Smooth muscle cell (in vitro differentiated cells): ENCODE results near the gene EML6. TPM values are rescaled to one million over a fixed set of nuclear protein-coding genes. Genes with fewer than 3 reads are reported as not detected.

Experiments used
- DNase-seq: peaks from one replicate; lab custom pipeline; 2025; ENCODE audit not compliant: unreplicated experiment; lab: John Stamatoyannopoulos, UW
- H2AFZ ChIP-seq: fragments of 200-600 bp; sonication (generic); 2 replicates; pipeline ENCODE4 v1.6.0; 2016; ENCODE audit warnings: antibody characterized with exemption, low read depth, mild to moderate bottlenecking
- H3F3A ChIP-seq: fragments of 200-600 bp; sonication (generic); 2 replicates; pipeline ENCODE4 v1.6.0; 2017; ENCODE audit warnings: antibody characterized with exemption, low read depth
- H3K27ac ChIP-seq: fragments of 200-600 bp; sonication (generic); 2 replicates; pipeline ENCODE4 v1.5.1; 2016; ENCODE audit warnings: low read depth, mild to moderate bottlenecking
- H3K27me3 ChIP-seq: fragments of 200-600 bp; sonication (generic); 2 replicates; pipeline ENCODE4 v1.6.1; 2016; ENCODE audit warnings: low read depth, mild to moderate bottlenecking
- H3K36me3 ChIP-seq: fragments of 200-600 bp; sonication (generic); 2 replicates; pipeline ENCODE4 v1.5.1; 2016; ENCODE audit warnings: low read depth
- H3K4me1 ChIP-seq: fragments of 200-600 bp; sonication (generic); 2 replicates; pipeline ENCODE4 v1.5.1; 2016; ENCODE audit warnings: low read depth
- H3K4me2 ChIP-seq: fragments of 200-600 bp; sonication (generic); 2 replicates; pipeline ENCODE4 v1.6.0; 2016; ENCODE audit warnings: mild to moderate bottlenecking
- H3K4me3 ChIP-seq: fragments of 200-600 bp; sonication (generic); 2 replicates; pipeline ENCODE4 v1.5.1; 2016; ENCODE audit warnings: mild to moderate bottlenecking
- H3K79me2 ChIP-seq: fragments of 200-600 bp; sonication (generic); 2 replicates; pipeline ENCODE4 v1.6.0; 2016; ENCODE audit warnings: low read depth, mild to moderate bottlenecking
- H3K9ac ChIP-seq: fragments of 200-600 bp; sonication (generic); 2 replicates; pipeline ENCODE4 v1.6.0; 2016; ENCODE audit warnings: low read depth
- H3K9me3 ChIP-seq: fragments of 200-600 bp; sonication (generic); replicated peaks from 2 replicates; pipeline ENCODE4 v1.5.1; 2016; ENCODE audit warnings: low read depth
- H4K20me1 ChIP-seq: fragments of 200-600 bp; sonication (generic); 2 replicates; pipeline ENCODE4 v1.6.0; 2016; ENCODE audit warnings: low read depth
- WGBS: methylation state at CpG from one replicate; pipeline ENCODE4 v1.1.7; 2016; ENCODE audit warnings: low lambda C conversion rate; 5-methylcytosine and 5-hydroxymethylcytosine counted together
- polyA plus RNA-seq: library from polyadenylated mRNA; unstranded; fragments of >200 nt; fragmentation: Nextera tagmentation; extraction: Ambion mirVana; gene quantifications from 2 replicates; pipeline ENCODE4 v1.2.1, GENCODE V29; 2016
- total RNA-seq: library from RNA; depleted of rRNA; stranded (reverse); fragments of >200 nt; gene quantifications from 2 replicates; pipeline ENCODE4 v1.2.3, GENCODE V29; 2014
- TF ChIP-seq, protein P1 (sequence below): fragments of 200-600 bp; sonication (generic); IDR thresholded peaks from 2 replicates; pipeline ENCODE4 v1.5.1; 2017; ENCODE audit warnings: borderline replicate concordance, mild to moderate bottlenecking, antibody characterized with exemption; ENCODE audit not compliant: insufficient read depth, poor library complexity, severe bottlenecking

EML6 gene
- total and polyA plus RNA-seq, 2 experiments from 2014 or later: 0.49 to 0.54 TPM

DNA sequence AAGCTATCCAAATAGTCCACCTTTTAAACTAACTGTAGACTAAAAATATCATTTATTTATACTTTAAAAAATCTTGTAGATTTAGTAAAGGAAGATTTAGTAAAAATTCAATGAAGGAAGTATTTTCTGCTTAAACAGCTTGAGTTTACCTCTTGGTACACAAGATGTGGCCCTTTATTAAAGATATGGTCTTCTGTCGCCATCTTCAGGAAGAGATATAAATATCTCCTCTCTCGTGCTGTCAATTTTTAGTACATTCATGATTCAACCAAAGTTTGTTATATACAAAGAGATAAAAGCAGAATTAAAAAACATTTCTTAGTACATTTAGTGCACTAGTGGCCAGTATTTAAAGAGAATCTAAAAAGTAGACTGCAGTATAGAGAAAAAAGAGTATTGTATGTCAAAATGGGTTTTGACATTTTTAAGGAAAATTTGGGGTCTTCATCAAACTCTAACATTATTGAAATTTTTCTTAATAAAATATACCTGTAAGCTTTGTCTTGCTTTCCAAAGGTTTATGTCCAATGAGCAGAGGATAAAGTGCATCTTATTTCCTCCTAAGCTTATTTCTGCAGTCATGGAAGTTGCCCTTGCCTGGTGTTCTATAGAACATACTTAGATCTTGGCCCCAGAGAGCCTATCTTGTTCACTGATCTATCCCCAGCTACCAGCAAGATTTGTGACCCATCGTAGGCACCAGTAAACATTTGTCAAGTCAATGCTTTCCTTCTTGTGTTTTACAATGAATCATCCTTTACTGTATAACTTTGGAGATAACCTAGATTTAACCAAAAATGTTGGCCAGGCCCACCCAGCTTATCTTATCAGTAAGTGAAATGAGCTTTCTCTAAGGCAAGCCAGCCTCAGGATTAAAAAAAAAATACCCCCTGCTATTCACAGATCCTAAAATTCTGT lies 18.5 kb upstream of the EML6 start:
- DNase-seq: no peak
- H4K20me1 ChIP-seq: no peaks in the 10 kb centered on the region
- H3K36me3 ChIP-seq: no peaks in the 10 kb centered on the region
- H3K27ac ChIP-seq: no peak overlapping the region
- H3K4me3 ChIP-seq: no peak overlapping the region
- no peaks in the 10 kb centered on the region for H3K79me2 ChIP-seq
- no peaks in the 10 kb centered on the region for H3K27me3 ChIP-seq
- no peaks in the 10 kb centered on the region for H3K9me3 ChIP-seq
- H3K4me2 ChIP-seq: peak overlapping the region; percentile 2
- WGBS: 8% methylated on average over 3 of the region's 3 CpGs
- H3F3A ChIP-seq: peaks cover 8% of the 10 kb centered on the region
- H3K9ac ChIP-seq: no peak overlapping the region
- no peak overlapping the region for H2AFZ ChIP-seq
- TF ChIP-seq, protein P1, sequence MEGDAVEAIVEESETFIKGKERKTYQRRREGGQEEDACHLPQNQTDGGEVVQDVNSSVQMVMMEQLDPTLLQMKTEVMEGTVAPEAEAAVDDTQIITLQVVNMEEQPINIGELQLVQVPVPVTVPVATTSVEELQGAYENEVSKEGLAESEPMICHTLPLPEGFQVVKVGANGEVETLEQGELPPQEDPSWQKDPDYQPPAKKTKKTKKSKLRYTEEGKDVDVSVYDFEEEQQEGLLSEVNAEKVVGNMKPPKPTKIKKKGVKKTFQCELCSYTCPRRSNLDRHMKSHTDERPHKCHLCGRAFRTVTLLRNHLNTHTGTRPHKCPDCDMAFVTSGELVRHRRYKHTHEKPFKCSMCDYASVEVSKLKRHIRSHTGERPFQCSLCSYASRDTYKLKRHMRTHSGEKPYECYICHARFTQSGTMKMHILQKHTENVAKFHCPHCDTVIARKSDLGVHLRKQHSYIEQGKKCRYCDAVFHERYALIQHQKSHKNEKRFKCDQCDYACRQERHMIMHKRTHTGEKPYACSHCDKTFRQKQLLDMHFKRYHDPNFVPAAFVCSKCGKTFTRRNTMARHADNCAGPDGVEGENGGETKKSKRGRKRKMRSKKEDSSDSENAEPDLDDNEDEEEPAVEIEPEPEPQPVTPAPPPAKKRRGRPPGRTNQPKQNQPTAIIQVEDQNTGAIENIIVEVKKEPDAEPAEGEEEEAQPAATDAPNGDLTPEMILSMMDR: peak; percentile 63
- H3K4me1 ChIP-seq: no peaks in the 10 kb centered on the region

DNA sequence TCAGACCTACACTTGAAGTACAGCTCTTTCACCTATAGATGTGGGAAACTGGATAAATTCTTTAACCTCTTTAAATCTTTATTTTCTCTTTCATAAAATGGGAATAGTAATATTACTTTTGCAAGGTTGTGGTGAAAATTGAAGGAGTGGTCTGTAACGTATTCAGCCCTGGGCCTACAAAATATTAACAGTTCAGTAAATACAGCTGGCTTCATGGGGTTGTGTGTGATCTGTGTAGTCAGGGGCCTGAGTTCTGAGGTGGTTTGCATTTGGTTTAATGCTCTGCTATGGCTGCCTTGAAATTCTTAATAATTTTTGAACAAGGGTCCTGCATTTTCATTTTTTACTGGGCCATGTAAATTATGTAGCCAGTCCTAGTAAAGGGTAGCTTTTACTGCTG lies 16.8 kb upstream of the EML6 start:
- no peaks in the 10 kb centered on the region for H3K79me2 ChIP-seq
- H3K27ac ChIP-seq: no peak overlapping the region
- no peak overlapping the region for H3K4me3 ChIP-seq
- TF ChIP-seq, protein P1: no peak
- WGBS: 92% methylated on average over 1 of the region's 1 CpG
- no peak overlapping the region for H3K9ac ChIP-seq
- H3K36me3 ChIP-seq: no peaks in the 10 kb centered on the region
- H3K9me3 ChIP-seq: no peaks in the 10 kb centered on the region
- H3K4me2 ChIP-seq: no peak overlapping the region
- no peak for DNase-seq
- H3F3A ChIP-seq: peaks cover 8% of the 10 kb centered on the region
- H2AFZ ChIP-seq: no peak overlapping the region
- H3K27me3 ChIP-seq: no peaks in the 10 kb centered on the region
- no peaks in the 10 kb centered on the region for H3K4me1 ChIP-seq
- no peaks in the 10 kb centered on the region for H4K20me1 ChIP-seq

DNA sequence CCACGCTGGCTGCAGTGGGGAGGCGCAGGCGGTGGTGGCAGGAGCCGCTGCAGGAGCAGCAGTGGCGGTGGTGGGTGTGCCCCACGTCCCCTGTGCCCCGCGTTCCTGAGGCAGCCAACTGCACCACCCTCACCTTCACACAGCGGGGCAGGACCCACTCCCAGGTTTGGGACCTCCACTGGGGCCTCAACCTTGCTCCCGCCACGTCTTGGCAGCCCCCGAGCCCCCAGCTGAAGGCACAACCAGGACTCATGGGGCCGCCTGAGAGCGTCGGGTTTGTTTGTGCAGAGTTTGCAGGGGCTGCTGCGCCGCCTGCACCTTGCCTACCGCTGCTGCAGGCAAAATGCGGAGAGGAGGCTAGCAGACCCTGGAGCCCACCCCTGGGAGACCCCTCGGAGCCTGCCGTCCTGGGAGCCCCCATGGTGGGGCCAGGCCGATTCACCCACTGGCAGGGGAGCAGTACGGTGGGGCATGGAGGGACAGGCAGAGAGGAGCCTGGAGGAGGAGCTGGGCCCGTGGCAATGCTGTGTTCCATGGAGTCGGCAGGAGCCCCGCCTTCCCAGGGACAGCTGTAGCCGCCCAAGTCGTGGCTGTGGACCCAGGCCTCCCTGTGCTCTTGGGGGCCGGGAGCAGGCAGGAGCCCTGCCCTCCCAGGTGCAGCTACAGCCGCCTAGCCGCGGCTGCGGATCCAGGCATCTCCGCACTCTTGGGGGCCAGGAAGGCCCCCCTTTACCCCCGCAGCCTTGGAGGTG lies 14.7 kb upstream of the EML6 start:
- Histone ChIP-seq H3K27ac (no peak overlapping the region), H4K20me1 (no peaks in the 10 kb centered on the region), H3K27me3 (no peaks in the 10 kb centered on the region), H3K36me3 (no peaks in the 10 kb centered on the region), H3K4me2 (peak overlapping the region; percentile 88), H3K4me3 (peak overlapping the region; percentile 55), H3K4me1 (no peaks in the 10 kb centered on the region), H3K9me3 (no peaks in the 10 kb centered on the region), H3F3A (peaks cover 8% of the 10 kb centered on the region), H2AFZ (peak overlapping the region; percentile 82), H3K79me2 (no peaks in the 10 kb centered on the region), H3K9ac (no peak overlapping the region)
- TF ChIP-seq, protein P1: no peak
- 42% methylated on average over 35 of the region's 35 CpGs for WGBS
- no peak for DNase-seq
